ENCODE data around the gene FOXP2.

DNA sequence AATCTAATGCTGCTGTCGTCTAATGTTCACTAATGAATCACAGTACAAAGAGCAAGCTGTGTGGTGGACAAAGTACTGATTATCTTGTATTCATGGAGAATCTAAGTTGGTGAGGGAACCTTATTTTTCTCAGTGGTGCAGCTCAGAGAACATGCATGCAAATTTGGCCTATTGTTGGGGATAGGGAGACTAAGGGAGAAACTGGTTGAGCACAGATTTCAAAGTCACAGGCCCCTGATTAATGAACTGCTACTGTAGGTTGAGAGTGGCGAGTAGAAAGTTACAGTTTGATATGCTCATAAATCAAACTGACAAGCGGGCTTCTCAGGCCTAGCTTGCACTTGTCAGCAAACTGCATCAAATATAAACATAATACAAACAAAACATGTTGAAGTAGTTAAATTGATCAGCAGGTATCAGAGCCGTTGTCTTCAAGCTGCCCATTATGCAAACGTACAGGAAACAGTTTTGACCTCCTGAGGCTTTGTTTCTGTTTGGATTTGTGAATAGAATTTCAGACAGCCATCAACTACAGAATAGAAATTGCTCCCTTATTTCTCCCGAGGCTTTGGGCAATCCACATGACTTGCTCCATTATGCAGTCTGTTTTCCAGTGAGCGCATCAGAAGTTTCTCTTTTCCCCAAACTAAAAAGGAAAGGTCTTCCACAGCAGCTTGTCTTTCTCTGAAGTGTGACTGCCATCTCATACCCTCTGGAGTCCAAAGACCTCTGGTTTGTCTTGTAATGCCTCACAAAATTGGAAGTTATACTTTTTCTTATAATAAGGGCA, 215.8 kb downstream of the FOXP2 start:
- TF ChIP-seq, protein P1, sequence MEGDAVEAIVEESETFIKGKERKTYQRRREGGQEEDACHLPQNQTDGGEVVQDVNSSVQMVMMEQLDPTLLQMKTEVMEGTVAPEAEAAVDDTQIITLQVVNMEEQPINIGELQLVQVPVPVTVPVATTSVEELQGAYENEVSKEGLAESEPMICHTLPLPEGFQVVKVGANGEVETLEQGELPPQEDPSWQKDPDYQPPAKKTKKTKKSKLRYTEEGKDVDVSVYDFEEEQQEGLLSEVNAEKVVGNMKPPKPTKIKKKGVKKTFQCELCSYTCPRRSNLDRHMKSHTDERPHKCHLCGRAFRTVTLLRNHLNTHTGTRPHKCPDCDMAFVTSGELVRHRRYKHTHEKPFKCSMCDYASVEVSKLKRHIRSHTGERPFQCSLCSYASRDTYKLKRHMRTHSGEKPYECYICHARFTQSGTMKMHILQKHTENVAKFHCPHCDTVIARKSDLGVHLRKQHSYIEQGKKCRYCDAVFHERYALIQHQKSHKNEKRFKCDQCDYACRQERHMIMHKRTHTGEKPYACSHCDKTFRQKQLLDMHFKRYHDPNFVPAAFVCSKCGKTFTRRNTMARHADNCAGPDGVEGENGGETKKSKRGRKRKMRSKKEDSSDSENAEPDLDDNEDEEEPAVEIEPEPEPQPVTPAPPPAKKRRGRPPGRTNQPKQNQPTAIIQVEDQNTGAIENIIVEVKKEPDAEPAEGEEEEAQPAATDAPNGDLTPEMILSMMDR (IDR thresholded peaks at IDR 0.05), result no peak
- TF ChIP-seq EZH2 (IDR thresholded peaks at IDR 0.05) (no peak), EZH2phosphoT487 (IDR thresholded peaks at IDR 0.05) (no peak)
